Measurements from ENCODE around the gene PTPRN2. TPM values are rescaled to one million over a fixed set of nuclear protein-coding genes. Genes with fewer than 3 reads are reported as not detected.

PTPRN2 gene
- total RNA-seq, 8 experiments from 2014 or later = 0.10 to 19.7 (median 10.8) TPM; not detected in 1

GRCh38 chr7:158324397-158325360 lies 262.9 kb downstream of the PTPRN2 start:
- Histone ChIP-seq H3K4me3 (no peak overlapping the region), H3K4me1 (replicated peaks in 1 of 2) (peaks cover 0 to 12% of the 10 kb centered on the region in 2 donors), H3K27ac (no peak overlapping the region)
- 0 to 97% (median 51%) methylated on average over 1 to 12 of the region's 17 CpGs; no CpG with 5 or more reads in 1 of the 10 experiments for WGBS, 10 experiments
- in situ Hi-C loops (cut with MboI; ENCODE audit: low pct_unique_long_range_greater_than_20kb in 2 of 9, low sequenced_read_pairs in 9 of 9, unreplicated experiment in 9 of 9) = no loop called here
- ATAC-seq (replicated peaks in 6 of 8) = no peak

- Histone ChIP-seq H3K4me1 (replicated peaks in 1 of 2) (peaks cover 0 to 12% of the 10 kb centered on the region in 2 donors), H3K4me3 (no peak overlapping the region), H3K27ac (no peak overlapping the region)
- ATAC-seq (replicated peaks in 6 of 8) = no peak
- in situ Hi-C loops (cut with MboI; ENCODE audit: low pct_unique_long_range_greater_than_20kb in 2 of 9, low sequenced_read_pairs in 9 of 9, unreplicated experiment in 9 of 9) = no loop called here
- 0 to 96% (median 30%) methylated on average over 1 to 10 of the region's 21 CpGs; no CpG with 5 or more reads in 3 of the 10 experiments for WGBS, 10 experiments
Observed at GRCh38 chr7:158323741-158324396, 263.8 kb downstream of the PTPRN2 start.

GRCh38 chr7:158322616-158323530 lies 264.8 kb downstream of the PTPRN2 start:
- in situ Hi-C loops (cut with MboI; ENCODE audit: low pct_unique_long_range_greater_than_20kb in 2 of 9, low sequenced_read_pairs in 9 of 9, unreplicated experiment in 9 of 9) = no loop called here

GRCh38 chr7:158321936-158322615 lies 265.5 kb downstream of the PTPRN2 start:
- WGBS, 10 experiments = 17 to 93% (median 70%) methylated on average over 3 to 9 of the region's 29 CpGs; no CpG with 5 or more reads in 5 of the 10 experiments
- in situ Hi-C loops (cut with MboI; ENCODE audit: low pct_unique_long_range_greater_than_20kb in 2 of 9, low sequenced_read_pairs in 9 of 9, unreplicated experiment in 9 of 9) = no loop called here
- no peak overlapping the region for H3K27ac ChIP-seq
- H3K4me3 ChIP-seq = no peak overlapping the region
- no peak for ATAC-seq (replicated peaks in 6 of 8)
- H3K4me1 ChIP-seq (replicated peaks in 1 of 2) = peaks cover 0 to 6% of the 10 kb centered on the region in 2 donors

More at GRCh38 chr7:158322616-158323530, 264.8 kb downstream of the PTPRN2 start:
- H3K4me1 ChIP-seq (replicated peaks in 1 of 2) = peaks cover 0 to 8% of the 10 kb centered on the region in 2 donors
- H3K4me3 ChIP-seq = no peak overlapping the region
- WGBS, 10 experiments = 2 to 100% (median 46%) methylated on average over 1 to 8 of the region's 13 CpGs; no CpG with 5 or more reads in 2 of the 10 experiments
- no peak for ATAC-seq (replicated peaks in 6 of 8)
- H3K27ac ChIP-seq = no peak overlapping the region

GRCh38 chr7:158321056-158321700 lies 266.4 kb downstream of the PTPRN2 start:
- H3K4me1 ChIP-seq (replicated peaks in 1 of 2) = peaks cover 0 to 6% of the 10 kb centered on the region in 2 donors
- in situ Hi-C loops (cut with MboI; ENCODE audit: low pct_unique_long_range_greater_than_20kb in 2 of 9, low sequenced_read_pairs in 9 of 9, unreplicated experiment in 9 of 9) = no loop called here
- no peak overlapping the region for H3K27ac ChIP-seq
- WGBS, 10 experiments = 0 to 97% (median 71%) methylated on average over 2 to 16 of the region's 28 CpGs; no CpG with 5 or more reads in 2 of the 10 experiments
- no peak for ATAC-seq (replicated peaks in 6 of 8)
- no peak overlapping the region for H3K4me3 ChIP-seq

- no peak overlapping the region for H3K27ac ChIP-seq
- in situ Hi-C loops (cut with MboI; ENCODE audit: low pct_unique_long_range_greater_than_20kb in 2 of 9, low sequenced_read_pairs in 9 of 9, unreplicated experiment in 9 of 9) = no loop called here
- no peak overlapping the region for H3K4me3 ChIP-seq
- 20 to 100% (median 66%) methylated on average over 1 to 22 of the region's 27 CpGs; no CpG with 5 or more reads in 2 of the 10 experiments for WGBS, 10 experiments
- no peak for ATAC-seq (replicated peaks in 6 of 8)
- H3K4me1 ChIP-seq (replicated peaks in 1 of 2) = no peaks in the 10 kb centered on the region
Observed at GRCh38 chr7:158320328-158320727, 267.3 kb downstream of the PTPRN2 start.

GRCh38 chr7:158318511-158318913 lies 269.1 kb downstream of the PTPRN2 start:
- Histone ChIP-seq H3K4me1 (replicated peaks in 1 of 2) (no peaks in the 10 kb centered on the region), H3K27ac (no peak overlapping the region), H3K4me3 (no peak overlapping the region)
- peak in 1 of 8 experiments; percentile 32 for ATAC-seq (replicated peaks in 6 of 8)
- 60 to 100% (median 89%) methylated on average over 1 to 5 of the region's 22 CpGs; no CpG with 5 or more reads in 5 of the 10 experiments for WGBS, 10 experiments
- in situ Hi-C loops (cut with MboI; ENCODE audit: low pct_unique_long_range_greater_than_20kb in 2 of 9, low sequenced_read_pairs in 9 of 9, unreplicated experiment in 9 of 9) = no loop called here

- ATAC-seq (replicated peaks in 6 of 8) = peak in 1 of 8 experiments; percentile 92
- in situ Hi-C loops (cut with MboI; ENCODE audit: low pct_unique_long_range_greater_than_20kb in 2 of 9, low sequenced_read_pairs in 9 of 9, unreplicated experiment in 9 of 9) = no loop called here
- H3K4me1 ChIP-seq (replicated peaks in 1 of 2) = no peaks in the 10 kb centered on the region
- no peak overlapping the region for H3K4me3 ChIP-seq
- 9 to 92% (median 47%) methylated on average over 5 to 32 of the region's 59 CpGs; no CpG with 5 or more reads in 3 of the 10 experiments for WGBS, 10 experiments
- H3K27ac ChIP-seq = no peak overlapping the region
Observed at GRCh38 chr7:158317238-158318205, 270.1 kb downstream of the PTPRN2 start.

- Histone ChIP-seq H3K27ac (no peak overlapping the region), H3K4me3 (no peak overlapping the region), H3K4me1 (replicated peaks in 1 of 2) (no peaks in the 10 kb centered on the region)
- ATAC-seq (replicated peaks in 6 of 8) = no peak
- 0 to 100% (median 65%) methylated on average over 2 to 16 of the region's 35 CpGs; no CpG with 5 or more reads in 2 of the 10 experiments for WGBS, 10 experiments
- in situ Hi-C loops (cut with MboI; ENCODE audit: low pct_unique_long_range_greater_than_20kb in 2 of 9, low sequenced_read_pairs in 9 of 9, unreplicated experiment in 9 of 9) = no loop called here
Observed at GRCh38 chr7:158316466-158317031, 271.1 kb downstream of the PTPRN2 start.

GRCh38 chr7:158315881-158316280 lies 271.7 kb downstream of the PTPRN2 start:
- 36 to 98% (median 40%) methylated on average over 1 to 9 of the region's 11 CpGs; no CpG with 5 or more reads in 5 of the 10 experiments for WGBS, 10 experiments
- no peak for ATAC-seq (replicated peaks in 6 of 8)
- in situ Hi-C loops (cut with MboI; ENCODE audit: low pct_unique_long_range_greater_than_20kb in 2 of 9, low sequenced_read_pairs in 9 of 9, unreplicated experiment in 9 of 9) = no loop called here
- no peaks in the 10 kb centered on the region for H3K4me1 ChIP-seq (replicated peaks in 1 of 2)
- H3K4me3 ChIP-seq = no peak overlapping the region
- no peak overlapping the region for H3K27ac ChIP-seq
